ENCODE data around the gene ZKSCAN8. TPM values are rescaled to one million over a fixed set of nuclear protein-coding genes. Genes with fewer than 3 reads are reported as not detected.

ZKSCAN8 gene
- total and polyA plus RNA-seq, 11 donors = 3.8 to 17.7 (median 13.4) TPM

DNA sequence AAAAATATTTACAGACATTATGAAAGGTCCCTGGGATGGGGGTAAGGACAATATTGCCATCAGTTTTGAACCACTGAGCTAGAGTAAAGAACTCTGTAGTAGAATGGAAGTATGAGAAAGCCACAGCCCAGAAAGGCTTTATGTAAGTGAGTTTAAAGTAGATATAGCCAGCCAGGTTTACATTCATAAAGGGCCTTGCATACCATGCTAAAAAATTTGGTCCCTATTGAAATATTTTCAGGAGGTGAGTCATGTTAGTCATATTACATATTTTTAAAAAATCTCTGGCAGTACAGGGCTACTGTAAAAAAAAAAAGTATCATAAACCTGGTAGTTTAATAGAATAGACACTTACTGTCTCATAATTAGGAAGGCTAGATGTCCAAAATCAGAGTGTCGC, 3.5 kb downstream of the ZKSCAN8 start:
- no peak overlapping the region for H3K4me3 ChIP-seq
- H3K36me3 ChIP-seq = peaks cover 0 to 61% (median 40%) of the 10 kb centered on the region in 9 donors
- no peak for ATAC-seq
- no peak overlapping the region for H3K27ac ChIP-seq
- DNase-seq = no peak
- 97 to 100% (median 100%) methylated on average over 1 of the region's 1 CpG for WGBS, 4 donors
- intact Hi-C loops (cut with DNase I) = loop anchor here in 3 of 10 donors (10.0 kb wide), 2 partner anchors 70 to 80 kb away; partner anchors contain the start of gene ZSCAN9 (in 2 of the 3)
- peaks cover 0 to 32% (median 19%) of the 10 kb centered on the region in 12 donors for H3K4me1 ChIP-seq
- TF ChIP-seq, protein P1, sequence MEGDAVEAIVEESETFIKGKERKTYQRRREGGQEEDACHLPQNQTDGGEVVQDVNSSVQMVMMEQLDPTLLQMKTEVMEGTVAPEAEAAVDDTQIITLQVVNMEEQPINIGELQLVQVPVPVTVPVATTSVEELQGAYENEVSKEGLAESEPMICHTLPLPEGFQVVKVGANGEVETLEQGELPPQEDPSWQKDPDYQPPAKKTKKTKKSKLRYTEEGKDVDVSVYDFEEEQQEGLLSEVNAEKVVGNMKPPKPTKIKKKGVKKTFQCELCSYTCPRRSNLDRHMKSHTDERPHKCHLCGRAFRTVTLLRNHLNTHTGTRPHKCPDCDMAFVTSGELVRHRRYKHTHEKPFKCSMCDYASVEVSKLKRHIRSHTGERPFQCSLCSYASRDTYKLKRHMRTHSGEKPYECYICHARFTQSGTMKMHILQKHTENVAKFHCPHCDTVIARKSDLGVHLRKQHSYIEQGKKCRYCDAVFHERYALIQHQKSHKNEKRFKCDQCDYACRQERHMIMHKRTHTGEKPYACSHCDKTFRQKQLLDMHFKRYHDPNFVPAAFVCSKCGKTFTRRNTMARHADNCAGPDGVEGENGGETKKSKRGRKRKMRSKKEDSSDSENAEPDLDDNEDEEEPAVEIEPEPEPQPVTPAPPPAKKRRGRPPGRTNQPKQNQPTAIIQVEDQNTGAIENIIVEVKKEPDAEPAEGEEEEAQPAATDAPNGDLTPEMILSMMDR (IDR thresholded peaks at IDR 0.05) = no peak
- no peak for TF ChIP-seq POLR2A (IDR thresholded peaks at IDR 0.05)
- no peaks in the 10 kb centered on the region for H3K9me3 ChIP-seq
- no peaks in the 10 kb centered on the region for H3K27me3 ChIP-seq

DNA sequence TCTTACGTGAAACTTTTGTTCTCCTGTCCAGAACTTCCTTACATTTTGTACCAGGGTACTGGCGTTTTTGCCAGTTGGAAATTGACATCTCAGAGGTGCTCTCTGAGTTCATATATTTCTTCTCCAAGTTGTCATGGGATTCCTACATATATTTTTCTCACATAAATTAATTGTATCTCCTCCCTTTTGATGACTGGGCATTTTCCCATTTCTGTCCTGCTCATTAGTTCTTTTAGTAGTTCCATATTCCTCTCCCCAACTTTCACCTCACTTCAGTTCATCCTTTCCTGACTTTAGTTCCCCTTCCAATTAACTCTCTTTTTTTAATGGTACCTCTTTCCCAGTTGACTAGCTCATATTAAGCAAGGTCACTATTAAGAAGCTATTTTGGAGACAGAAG, 10.8 kb downstream of the ZKSCAN8 start:
- no peak overlapping the region for H3K4me3 ChIP-seq
- intact Hi-C loops (cut with DNase I) = loop anchor here in 1 of 10 donors (10.0 kb wide), 1 partner anchor 62 kb away; no protein-coding TSS in a partner anchor
- WGBS, 4 donors = 92 to 98% (median 97%) methylated on average over 2 of the region's 2 CpGs
- no peaks in the 10 kb centered on the region for H3K4me1 ChIP-seq
- ATAC-seq = no peak
- no peak for TF ChIP-seq POLR2A (IDR thresholded peaks at IDR 0.05)
- TF ChIP-seq, protein P1 (IDR thresholded peaks at IDR 0.05) = no peak
- H3K27me3 ChIP-seq = no peaks in the 10 kb centered on the region
- H3K27ac ChIP-seq = no peak overlapping the region
- peaks cover 0 to 100% (median 96%) of the 10 kb centered on the region in 9 donors for H3K36me3 ChIP-seq
- DNase-seq = no peak
- H3K9me3 ChIP-seq = no peaks in the 10 kb centered on the region

DNA sequence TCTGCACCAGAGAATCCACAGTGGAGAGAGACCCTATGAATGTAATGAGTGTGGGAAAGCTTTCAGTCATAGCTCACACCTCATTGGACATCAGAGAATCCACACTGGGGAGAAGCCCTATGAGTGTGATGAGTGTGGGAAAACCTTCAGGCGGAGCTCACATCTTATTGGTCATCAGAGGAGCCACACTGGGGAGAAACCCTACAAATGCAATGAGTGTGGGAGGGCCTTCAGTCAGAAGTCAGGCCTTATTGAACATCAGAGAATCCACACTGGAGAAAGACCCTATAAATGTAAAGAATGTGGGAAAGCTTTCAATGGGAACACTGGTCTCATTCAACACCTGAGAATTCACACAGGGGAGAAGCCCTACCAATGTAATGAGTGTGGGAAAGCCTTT, 11.9 kb downstream of the ZKSCAN8 start:
- no peak overlapping the region for H3K27ac ChIP-seq
- H3K36me3 ChIP-seq = peaks cover 0 to 100% (median 89%) of the 10 kb centered on the region in 9 donors
- ATAC-seq = no peak

DNA sequence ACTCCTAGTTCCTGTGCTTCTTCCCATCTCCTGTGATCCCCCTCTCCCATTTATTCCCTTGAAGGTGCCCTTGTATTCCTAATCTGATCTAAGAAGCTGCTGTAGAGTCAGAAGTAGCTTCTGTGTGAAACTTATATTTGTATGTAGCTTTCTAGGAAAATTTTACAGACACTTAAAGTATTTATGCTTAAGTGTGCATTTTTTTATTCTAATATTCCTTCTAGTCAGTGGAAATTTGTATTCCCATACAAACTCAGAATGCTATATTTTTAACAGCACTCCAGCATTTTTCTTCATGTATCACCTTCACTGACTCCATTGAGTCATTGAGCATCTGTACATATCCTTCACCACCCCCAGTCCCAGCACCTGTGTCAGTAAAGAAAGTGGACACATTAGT, 12.7 kb downstream of the ZKSCAN8 start:
- Histone ChIP-seq H3K4me1 (no peaks in the 10 kb centered on the region), H3K36me3 (peaks cover 0 to 99% (median 81%) of the 10 kb centered on the region in 9 donors), H3K9me3 (no peaks in the 10 kb centered on the region), H3K27me3 (no peaks in the 10 kb centered on the region), H3K4me3 (no peak overlapping the region), H3K27ac (no peak overlapping the region)
- TF ChIP-seq, protein P1 (IDR thresholded peaks at IDR 0.05) = no peak
- no peak for TF ChIP-seq POLR2A (IDR thresholded peaks at IDR 0.05)
- intact Hi-C loops (cut with DNase I) = loop anchor here in 1 of 10 donors (10.0 kb wide), 1 partner anchor 60 kb away; no protein-coding TSS in a partner anchor
- DNase-seq (no peak), ATAC-seq (no peak)

More for the DNA sequence above, 11.9 kb downstream of the ZKSCAN8 start:
- Histone ChIP-seq H3K4me1 (no peaks in the 10 kb centered on the region), H3K27me3 (no peaks in the 10 kb centered on the region), H3K9me3 (no peaks in the 10 kb centered on the region), H3K4me3 (no peak overlapping the region)
- intact Hi-C loops (cut with DNase I) = loop anchor here in 1 of 10 donors (10.0 kb wide), 1 partner anchor 61 kb away; no protein-coding TSS in a partner anchor
- DNase-seq = no peak
- TF ChIP-seq, protein P1 (IDR thresholded peaks at IDR 0.05) = no peak
- no peak for TF ChIP-seq POLR2A (IDR thresholded peaks at IDR 0.05)
- WGBS, 4 donors = 98 to 100% (median 99%) methylated on average over 1 of the region's 1 CpG
